ENCODE results near the gene SLC38A1.
"Not testable (repeated sequence)": the region's sequence is repeated elsewhere in the genome, so short reads cannot be mapped to it uniquely, and the experiment has no call there.

The SLC38A1 gene

DNA sequence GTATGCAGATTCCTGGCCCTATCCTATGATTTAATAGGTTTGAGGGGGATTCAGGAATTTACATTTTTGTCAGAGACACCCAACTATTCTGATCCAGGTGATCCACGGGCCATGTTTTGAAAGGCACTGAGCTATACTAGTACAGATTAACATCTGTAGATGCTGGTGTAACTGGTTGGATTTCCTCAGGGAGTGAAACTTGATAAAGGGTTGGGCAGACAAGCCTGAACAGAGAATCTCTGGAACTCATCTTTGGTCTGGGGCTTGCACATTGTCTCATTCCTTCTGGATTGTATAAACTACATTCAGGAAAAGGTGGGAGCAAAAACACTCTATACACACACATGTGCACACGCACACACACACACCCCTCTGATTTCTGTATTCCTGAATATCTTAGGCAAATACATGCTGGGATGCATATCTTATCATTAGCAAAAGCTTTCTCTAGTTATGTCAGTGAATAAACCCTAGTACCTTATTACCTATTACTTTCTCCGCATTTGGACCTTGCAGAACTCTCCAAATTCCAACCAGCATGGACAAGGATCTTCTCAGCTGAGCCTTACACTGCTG, 104.6 kb downstream of the SLC38A1 start:
- DNase-seq (ENCODE audit: low spot score), result no peak

DNA sequence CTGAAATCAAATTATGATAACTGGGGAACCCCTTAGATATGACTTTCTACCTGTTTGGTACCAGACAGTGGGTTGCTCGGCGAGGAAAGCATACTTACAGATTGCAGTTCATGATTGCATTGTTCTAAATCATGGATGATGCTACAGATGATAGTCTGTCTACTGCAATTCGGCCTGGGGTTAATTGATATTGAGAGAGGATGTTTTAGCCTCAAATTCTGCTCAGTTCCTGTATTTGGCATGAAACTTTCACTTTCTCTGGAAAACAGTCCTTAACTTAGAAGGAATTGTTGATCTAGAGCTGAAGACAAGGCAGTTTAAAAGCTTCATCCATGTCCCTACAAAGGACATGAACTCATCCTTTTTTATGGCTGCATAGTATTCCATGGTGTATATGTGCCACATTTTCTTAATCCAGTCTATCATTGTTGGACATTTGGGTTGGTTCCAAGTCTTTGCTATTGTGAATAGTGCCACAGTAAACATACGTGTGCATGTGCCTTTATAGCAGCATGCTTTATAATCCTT, 106.2 kb downstream of the SLC38A1 start:
- not testable (repeated sequence) for DNase-seq (ENCODE audit: low spot score)

- no peak for DNase-seq (ENCODE audit: low spot score)
Observed at GRCh38 chr12:46160981-46161690, 107.7 kb downstream of the SLC38A1 start.

DNA sequence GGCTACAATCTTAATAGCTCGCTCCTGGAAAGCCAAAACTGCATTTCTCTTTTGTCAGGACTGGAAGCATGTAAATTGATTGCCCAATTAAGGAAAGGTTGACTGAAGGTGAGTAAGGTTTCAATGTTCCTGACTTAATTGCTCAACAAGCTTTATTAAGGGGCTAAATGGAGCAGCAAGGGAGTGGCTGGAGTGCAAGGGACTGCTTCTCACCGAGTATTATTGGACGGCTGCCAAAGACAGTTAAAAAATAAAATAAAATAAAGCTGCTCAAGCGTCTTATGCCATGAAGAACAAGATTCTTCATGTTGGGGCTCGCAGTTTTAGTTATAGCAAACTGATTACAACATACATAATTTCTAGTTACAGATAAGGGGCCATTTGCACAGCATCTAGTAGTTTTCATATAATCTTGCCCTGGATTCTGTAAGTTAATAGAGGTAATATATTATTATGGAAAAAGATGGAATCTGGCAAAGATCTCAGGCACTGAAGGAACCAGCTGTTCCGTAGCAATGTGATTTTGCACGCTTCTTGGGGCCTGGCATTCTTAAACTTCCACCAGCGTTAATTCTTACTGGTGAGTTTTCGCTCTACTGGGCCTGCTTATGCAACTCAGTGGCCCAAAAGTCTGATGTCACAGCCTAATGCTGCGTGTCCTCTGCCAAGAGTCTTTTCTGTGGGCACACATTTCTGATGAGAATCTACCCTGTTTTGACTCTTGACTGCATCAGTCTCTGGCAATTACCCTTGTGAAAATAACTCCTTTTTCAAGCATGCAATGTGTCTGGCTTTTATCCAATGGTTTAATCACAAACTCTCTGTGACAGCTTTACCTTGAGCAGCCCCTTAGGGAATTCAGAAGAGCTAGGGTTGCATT, 108.5 kb downstream of the SLC38A1 start:
- no peak for DNase-seq (ENCODE audit: low spot score)

DNA sequence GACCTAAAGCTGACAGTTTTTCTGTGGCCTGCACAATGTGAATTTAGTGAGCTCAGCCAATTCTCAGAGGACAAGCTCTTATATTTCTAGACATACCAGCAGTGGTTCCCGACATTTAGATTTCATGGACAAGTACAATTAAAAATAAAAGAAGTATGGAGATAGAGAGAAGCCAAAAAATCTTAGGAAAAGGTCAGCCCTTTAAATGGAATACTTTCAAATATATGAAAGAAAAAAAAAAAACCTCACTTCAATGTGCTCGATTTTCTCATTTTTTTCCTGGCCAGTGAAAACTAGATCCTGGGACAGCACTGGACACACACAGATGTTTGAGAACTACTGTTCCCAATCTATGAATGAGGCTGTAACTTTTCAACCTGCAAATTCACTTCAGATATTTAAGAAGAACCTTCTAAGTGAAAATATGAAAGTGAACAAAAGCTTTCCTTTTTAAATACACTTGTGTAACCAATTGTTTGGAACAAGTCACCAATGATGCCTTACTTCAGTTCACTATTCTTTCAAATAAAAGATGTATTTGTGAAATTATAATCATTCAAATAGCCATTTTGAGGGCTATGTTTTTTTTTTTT, 109.4 kb downstream of the SLC38A1 start:
- DNase-seq (ENCODE audit: low spot score), result no peak

- no peak for DNase-seq (ENCODE audit: low spot score)
Observed at GRCh38 chr12:46158501-46158900, 110.3 kb downstream of the SLC38A1 start.

- DNase-seq (ENCODE audit: low spot score), result no peak
Observed at GRCh38 chr12:46154221-46154985, 114.4 kb downstream of the SLC38A1 start.

DNA sequence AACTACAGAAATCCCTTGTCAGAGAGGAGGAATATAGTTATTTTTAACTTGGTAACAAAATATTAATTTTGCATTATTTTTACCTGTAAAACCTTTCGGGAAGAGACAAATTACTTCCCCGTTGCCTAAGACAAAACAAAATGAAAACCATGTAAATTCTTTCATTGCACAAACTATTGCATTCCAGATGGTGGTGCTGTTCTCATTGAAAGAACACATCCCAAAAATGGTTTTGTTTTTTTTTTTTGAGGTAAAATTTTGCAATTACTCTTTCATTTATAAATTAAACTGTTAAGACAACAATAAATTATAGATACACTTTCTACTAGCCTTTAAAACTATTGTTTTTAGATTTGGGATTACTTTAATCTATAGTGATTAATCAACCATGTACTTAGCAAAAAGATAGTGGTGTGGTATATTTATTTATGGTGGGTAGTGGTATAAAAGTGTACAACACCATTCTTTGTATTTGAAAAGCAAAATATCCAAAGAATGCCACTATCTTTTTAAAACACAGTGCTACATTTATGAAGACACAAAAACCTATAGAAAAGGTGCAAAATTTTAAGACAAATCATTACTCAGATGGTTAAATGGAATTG, 115.5 kb downstream of the SLC38A1 start:
- peak; percentile 30 for DNase-seq (ENCODE audit: low spot score)

- no peak for DNase-seq (ENCODE audit: low spot score)
Observed at GRCh38 chr12:46152456-46152855, 116.4 kb downstream of the SLC38A1 start.

- no peak for DNase-seq (ENCODE audit: low spot score)
Observed at GRCh38 chr12:46150735-46151134, 118.1 kb downstream of the SLC38A1 start.

- no peak for DNase-seq (ENCODE audit: low spot score)
Observed at GRCh38 chr12:46149905-46150304, 118.9 kb downstream of the SLC38A1 start.

DNA sequence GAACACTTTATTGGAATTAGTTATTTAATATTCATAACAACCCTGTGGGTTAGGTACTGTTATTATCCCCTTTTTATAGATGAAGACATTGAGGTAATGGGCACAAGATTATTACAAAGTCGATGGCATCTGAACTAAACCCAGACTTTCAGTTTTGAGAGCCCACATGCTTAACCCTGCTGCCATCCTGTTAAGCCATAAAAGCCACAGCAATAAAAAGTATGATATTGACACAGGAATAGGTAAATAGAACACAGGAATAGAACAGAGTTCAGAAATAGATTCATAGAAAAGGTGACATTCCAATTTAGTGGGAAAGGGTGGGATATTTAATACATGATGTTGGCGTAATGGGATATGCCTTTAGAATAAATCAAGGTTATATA, 119.8 kb downstream of the SLC38A1 start:
- no peak for DNase-seq (ENCODE audit: low spot score)

- no peak for DNase-seq (ENCODE audit: low spot score)
Observed at GRCh38 chr12:46148327-46149078, 120.3 kb downstream of the SLC38A1 start.

- no peak for DNase-seq (ENCODE audit: low spot score)
Observed at GRCh38 chr12:46147144-46147543, 121.7 kb downstream of the SLC38A1 start.

DNA sequence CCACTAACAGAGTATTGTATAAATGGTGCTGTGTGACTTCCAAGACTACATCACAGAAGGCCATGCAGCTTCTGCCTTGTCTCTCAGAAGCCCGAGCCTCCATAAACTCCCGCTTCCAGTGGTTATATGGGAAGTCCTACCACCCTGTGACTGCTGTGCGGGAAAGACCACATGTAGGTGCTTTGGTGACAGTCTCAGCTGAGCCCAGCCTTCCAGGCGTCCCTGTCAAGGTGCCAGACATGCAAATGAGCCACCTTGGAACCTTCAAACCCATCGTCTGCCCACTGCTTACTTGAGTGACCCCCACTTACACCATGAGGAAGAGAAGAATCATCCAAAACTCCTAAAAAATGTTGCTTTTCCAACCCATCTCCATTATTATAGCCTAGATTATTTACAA, 123.0 kb downstream of the SLC38A1 start:
- DNase-seq (ENCODE audit: low spot score), result no peak

- no peak for DNase-seq (ENCODE audit: low spot score)
Observed at GRCh38 chr12:46144433-46144832, 124.4 kb downstream of the SLC38A1 start.

- no peak for DNase-seq (ENCODE audit: low spot score)
Observed at GRCh38 chr12:46136249-46136648, 132.6 kb downstream of the SLC38A1 start.

- no peak for DNase-seq (ENCODE audit: low spot score)
Observed at GRCh38 chr12:46135750-46136149, 133.1 kb downstream of the SLC38A1 start.

DNA sequence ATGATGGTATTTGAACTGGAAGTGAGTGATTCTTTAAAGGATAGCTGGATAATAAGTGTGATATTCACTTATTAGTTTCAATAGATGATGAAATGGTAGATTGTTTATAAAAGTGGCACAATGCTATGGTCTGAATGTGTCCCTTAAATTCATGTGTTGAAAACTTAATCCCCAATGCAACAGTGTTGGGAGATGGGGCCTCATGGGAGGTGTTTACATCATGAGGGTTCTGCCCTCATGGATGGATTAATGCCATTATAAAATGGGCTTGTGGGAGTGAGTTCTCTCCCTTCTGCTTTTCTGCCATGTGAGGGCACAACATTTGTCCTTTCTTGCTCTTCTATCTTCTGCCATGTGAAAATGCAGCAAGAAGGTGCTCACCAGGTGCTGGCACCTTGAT, 134.0 kb downstream of the SLC38A1 start:
- DNase-seq (ENCODE audit: low spot score), result no peak

- DNase-seq (ENCODE audit: low spot score), result no peak
Observed at GRCh38 chr12:46134205-46134811, 134.5 kb downstream of the SLC38A1 start.

Data from SW480 (cell line).